Stimulated activated CD8-positive, alpha-beta memory T cell treated with anti-CD3 and anti-CD28 coated beads, Interleukin-12 subunit alpha, Interleukin-12 subunit beta, amount 100 ng/mL, for 24 hours (primary cell): ENCODE measurements around the gene ATP1A2.

Experiments used
- DNase-seq: peaks from one replicate; pipeline ENCODE4 v3.0.0-alpha.2; 2020; ENCODE audit errors: extremely low read depth

The ATP1A2 gene

GRCh38 chr1:160171980-160172379 lies 56.4 kb downstream of the ATP1A2 start:
- DNase-seq: no peak

- DNase-seq: no peak
Observed at GRCh38 chr1:160177231-160177630, 61.7 kb downstream of the ATP1A2 start.

DNA sequence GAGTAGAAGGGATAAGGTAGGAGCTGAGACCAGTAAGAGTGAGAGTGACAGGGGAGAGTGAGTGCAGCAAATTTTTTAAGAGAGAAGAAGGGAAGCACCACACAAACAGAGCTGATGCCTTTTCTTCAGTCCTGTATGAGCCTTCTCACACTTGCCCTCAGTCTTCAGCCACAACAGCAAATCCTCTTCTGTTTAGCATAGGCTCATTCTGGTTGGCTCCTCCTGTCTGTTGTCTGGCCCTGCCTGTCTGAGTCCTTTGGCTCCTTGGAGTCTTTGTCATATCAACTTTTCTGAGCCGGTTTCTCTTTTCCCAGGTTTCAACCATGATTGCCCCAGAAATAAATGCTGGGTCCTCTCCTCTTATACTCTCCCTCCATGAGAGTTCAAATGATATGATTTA lies 62.1 kb downstream of the ATP1A2 start:
- DNase-seq: no peak

DNA sequence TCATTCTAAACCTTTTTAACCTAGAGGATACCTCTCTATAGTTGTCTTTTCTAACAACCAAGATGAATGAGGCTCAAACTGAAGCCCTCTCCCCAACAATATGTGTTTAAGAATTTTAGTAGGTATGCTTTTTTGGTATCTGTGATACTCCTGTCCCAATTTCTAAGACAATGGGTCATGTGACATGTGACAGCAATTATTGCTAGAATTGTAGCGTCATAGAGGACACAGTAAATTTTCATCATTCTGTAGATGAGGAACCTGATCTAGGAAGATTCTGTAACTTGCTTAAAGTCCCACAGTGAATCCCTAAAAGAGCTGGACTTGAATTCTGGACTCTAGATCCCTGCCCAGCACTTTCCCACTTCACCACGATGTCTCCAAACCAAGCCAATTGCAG lies 63.2 kb downstream of the ATP1A2 start:
- DNase-seq: no peak

- DNase-seq: no peak
Observed at GRCh38 chr1:160179336-160179735, 63.8 kb downstream of the ATP1A2 start.

DNA sequence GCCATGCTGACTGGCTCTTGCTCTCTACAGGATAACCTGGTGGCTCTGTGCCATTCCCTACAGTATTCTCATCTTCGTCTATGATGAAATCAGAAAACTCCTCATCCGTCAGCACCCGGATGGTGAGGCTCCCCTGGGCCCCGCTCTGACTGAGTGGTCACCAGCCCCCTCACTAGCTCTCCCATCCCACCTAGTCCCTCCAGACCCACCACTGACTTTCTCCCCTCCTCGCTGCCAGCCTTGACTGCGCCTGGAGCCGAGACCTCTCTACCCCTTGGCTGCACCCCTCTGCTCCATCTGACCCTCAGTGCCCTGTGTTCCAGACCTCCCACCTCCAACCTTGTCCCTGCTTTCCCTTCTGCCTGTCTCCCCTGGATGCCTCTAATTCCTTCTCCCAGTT lies 70.7 kb downstream of the ATP1A2 start:
- no peak for DNase-seq

DNA sequence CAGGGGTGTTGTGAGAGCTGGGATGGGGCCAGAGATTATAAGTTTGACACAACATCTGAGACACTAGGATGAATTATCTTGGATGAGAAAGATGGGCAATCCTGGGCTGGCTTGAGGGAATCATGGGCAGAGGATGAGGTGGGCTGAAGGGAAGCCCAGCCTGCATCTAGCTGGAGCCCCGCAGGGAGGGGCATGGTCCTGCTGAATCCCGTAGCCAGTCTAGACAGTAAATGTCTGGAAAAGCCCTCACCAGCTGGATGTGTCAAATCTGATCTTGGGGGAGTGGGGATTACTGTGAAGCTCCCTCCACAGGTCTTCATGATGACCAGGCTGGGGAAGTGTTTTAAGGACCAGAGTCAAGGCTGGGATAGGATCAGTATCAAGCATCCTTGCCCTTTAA lies 71.2 kb downstream of the ATP1A2 start:
- DNase-seq: no peak

GRCh38 chr1:160187407-160187806 lies 71.8 kb downstream of the ATP1A2 start:
- no peak for DNase-seq

DNA sequence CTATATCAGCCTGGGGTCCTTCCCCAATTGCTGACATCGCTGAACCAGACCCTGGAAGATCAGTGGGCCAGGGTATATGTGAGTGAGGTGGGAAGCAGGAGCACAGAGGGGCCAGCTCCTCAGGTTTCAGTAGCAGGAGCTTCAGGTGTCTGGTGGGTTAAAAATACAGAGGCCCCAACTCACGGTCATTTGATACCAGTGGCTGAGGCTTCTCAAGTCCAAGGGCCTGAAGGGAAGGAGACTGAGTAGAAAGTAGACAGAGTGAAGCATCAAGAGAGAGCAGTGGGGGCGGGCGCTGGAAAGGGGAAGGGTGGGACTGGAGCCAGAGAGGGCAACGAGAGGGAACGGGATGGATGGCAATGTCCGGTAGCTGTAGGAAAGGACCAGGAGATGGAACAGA lies 72.8 kb downstream of the ATP1A2 start:
- no peak for DNase-seq

DNA sequence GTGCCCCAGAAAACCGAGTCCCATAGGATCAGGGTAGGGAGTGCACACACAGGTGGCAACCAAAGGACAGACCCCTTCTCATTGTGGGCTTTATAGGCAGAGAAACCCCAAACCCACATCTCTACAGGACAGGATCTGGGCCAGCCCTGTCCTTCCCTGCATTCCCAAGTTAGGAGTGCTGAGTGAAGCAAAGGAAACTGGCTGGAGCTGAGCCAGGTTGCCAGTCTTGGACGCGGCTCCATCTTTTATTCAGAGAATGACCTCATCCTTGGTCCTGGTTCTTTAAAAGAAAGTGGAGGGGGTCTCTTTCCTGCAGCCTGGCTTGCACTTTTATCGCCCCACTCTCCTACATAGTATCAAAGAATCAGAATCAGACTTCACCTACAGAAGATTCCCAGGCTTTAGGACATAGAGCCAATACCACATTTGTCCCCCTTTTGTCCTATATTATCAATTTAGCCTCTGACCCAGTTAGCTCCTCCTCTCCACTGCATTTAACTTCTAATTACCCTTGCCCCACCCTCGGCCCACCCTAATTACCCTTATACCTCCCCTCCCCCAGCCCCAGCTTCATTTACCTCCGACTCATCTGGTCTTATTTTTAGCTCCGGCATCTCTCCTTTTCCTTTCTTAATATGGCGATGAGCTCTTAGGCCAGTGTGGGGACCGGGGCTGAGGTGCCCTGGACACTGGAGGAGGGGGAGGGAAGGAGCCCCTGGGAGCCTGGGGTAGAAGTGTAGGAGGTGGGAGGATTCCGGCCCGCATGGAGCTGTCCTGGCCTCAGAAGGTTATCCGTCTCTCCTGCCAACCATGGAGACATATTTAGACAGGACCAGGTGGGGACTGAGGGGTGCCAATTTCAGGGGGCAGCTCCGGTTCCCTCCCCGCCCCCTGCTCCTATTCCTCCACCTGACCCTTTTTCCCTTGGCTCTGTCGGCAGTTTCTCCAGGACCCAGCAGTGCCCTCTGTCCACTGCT lies 74.4 kb downstream of the ATP1A2 start, which contains the start of gene CASQ1:
TSS of gene CASQ1 (plus strand) at position 927 of the 977 bp plus-strand sequence. CDS start 177 bp downstream, outside the sequence.
- DNase-seq: no peak

GRCh38 chr1:160191756-160192155 lies 76.2 kb downstream of the ATP1A2 start:
- no peak for DNase-seq

- no peak for DNase-seq
Observed at GRCh38 chr1:160192234-160192633, 76.7 kb downstream of the ATP1A2 start.
